PC-3 (cell line): ENCODE measurements around the gene RGS7.

Experiments used
- EZH2 ChIP-seq: fragments of 300-600 bp; sonication (generic); IDR thresholded peaks from one replicate; pipeline ENCODE4 v1.6.1; 2017; ENCODE audit warnings: antibody characterized with exemption, mild to moderate bottlenecking, low read length; ENCODE audit not compliant: unreplicated experiment
- EZH2phosphoT487 ChIP-seq: fragments of 300-600 bp; sonication (generic); IDR thresholded peaks from 2 replicates; pipeline ENCODE4 v1.6.1; 2018; ENCODE audit warnings: mild to moderate bottlenecking, antibody characterized with exemption, low read length, borderline replicate concordance
- TF ChIP-seq, protein P1 (sequence below): fragments of 300-600 bp; sonication (generic); conservative IDR thresholded peaks from 2 replicates; pipeline ENCODE4 v1.5.1; 2017; ENCODE audit warnings: antibody characterized with exemption, low read depth, mild to moderate bottlenecking, low read length

DNA sequence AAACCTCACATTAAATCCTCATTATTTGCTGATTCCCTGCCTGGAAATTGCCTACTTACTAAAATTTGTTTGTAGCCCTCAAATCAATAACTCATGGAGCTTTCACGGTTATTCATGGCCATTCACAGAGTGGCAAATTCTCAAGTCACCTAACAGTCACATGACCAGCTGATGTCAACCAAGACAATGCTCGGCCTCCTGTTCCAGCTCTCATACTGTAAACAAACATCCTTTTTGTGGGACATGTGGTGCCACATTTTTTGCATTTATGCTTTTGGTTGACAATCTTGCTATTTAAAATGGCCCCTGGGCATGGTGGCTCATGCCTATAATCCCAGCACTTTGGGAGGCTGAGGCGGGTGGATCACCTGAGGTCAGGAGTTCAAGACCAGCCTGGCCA, 473.5 kb downstream of the RGS7 start:
- TF ChIP-seq, protein P1, sequence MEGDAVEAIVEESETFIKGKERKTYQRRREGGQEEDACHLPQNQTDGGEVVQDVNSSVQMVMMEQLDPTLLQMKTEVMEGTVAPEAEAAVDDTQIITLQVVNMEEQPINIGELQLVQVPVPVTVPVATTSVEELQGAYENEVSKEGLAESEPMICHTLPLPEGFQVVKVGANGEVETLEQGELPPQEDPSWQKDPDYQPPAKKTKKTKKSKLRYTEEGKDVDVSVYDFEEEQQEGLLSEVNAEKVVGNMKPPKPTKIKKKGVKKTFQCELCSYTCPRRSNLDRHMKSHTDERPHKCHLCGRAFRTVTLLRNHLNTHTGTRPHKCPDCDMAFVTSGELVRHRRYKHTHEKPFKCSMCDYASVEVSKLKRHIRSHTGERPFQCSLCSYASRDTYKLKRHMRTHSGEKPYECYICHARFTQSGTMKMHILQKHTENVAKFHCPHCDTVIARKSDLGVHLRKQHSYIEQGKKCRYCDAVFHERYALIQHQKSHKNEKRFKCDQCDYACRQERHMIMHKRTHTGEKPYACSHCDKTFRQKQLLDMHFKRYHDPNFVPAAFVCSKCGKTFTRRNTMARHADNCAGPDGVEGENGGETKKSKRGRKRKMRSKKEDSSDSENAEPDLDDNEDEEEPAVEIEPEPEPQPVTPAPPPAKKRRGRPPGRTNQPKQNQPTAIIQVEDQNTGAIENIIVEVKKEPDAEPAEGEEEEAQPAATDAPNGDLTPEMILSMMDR, result no peak
- no peak for TF ChIP-seq EZH2
- TF ChIP-seq EZH2phosphoT487, result no peak
